GM12891 (cell line): ENCODE measurements around the gene TSPAN10.

ENCODE experiments used
- POLR2A ChIP-seq: IDR thresholded peaks from 2 replicates; pipeline ENCODE4 v1.6.1; 2011; ENCODE audit warnings: low read depth, low read length, control low read depth
- POLR2AphosphoS5 ChIP-seq: IDR thresholded peaks from 2 replicates; pipeline ENCODE4 v1.6.1; 2011; ENCODE audit warnings: low read depth, low read length, control low read depth

GRCh38 chr17:81683208-81683583, 46.2 kb downstream of the TSPAN10 start:
- TF ChIP-seq POLR2A (no peak), POLR2AphosphoS5 (no peak; the same call in 1 of the 2 replicates)
